NCI-H226 (cell line): ENCODE results near the gene PLCG1.
"Not testable (repeated sequence)": the region's sequence is repeated elsewhere in the genome, so short reads cannot be mapped to it uniquely, and the experiment has no call there.

Experiments used
- DNase-seq: peaks from one replicate; pipeline ENCODE4 v3.0.0-alpha.2; 2015

Gene PLCG1

DNA sequence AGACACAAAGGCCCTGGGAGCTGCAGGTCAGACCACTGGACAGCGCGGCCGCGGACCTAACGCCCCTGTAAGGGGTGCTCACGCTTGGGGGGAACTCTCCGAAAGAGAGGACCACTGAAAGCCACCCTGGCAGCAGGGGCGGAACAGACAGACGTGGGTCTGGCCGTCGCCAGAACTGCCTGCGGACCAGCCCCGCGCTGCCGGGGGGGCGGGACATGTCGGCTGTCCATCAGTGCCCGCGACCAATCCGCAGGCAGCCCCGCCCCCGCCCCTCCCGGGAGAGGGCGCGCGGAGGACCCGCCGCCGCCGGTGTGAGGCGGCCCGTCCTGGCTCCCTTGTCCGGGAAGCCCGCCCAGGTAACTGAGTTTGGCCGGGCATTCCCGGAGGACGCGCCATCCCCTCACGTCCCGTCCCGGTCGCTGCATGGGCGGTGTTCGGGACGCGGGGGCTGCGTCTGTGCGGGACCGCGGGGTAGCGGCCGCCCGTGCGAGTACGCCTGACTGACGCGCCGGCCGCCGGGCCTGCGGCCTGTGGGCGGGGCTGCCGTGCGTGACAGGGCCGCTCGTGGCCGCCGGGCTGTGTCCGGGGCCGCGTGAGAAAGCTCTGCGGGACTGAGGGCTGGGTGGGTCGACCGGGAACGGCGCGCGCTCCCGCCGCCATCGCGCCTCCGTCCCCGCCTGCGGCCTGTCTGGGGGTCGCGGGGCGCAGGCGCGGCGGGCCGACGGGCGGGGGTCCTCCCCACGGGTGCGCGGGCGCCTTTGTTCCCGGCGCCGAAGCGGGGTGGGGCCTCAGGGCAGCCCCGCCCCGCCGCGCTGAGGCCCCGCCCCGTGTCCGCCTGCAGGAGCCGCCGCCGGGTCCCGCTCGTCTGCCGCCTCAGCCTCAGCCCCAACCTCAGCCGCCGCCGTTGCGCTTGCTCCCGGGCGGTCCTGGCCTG lies at the start of gene PLCG1:
Gene PLCG1 (plus strand): TSS at position 864 of the 934 bp plus-strand sequence. CDS start 99 bp downstream, outside the sequence.
- DNase-seq = peak; percentile 65

DNA sequence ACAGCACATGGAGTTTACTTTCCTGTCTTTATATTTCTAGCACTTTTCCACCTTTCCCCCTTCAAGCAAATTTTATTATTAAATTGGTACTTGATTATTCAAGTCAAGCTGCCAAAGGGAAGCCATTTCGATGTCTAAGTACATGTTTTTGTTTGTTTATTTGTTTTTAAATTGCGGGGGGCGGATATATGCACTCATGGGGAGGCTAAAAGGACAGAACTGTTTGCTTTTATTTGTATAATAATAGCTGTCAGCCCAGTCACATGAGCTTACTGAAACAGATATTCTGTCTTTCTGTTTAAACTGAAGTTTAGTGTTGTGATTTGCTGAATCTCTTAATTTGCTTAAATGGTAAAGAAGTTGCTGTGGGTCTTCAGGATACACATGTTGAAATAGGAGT lies 49.6 kb upstream of the PLCG1 start:
- DNase-seq = no peak

DNA sequence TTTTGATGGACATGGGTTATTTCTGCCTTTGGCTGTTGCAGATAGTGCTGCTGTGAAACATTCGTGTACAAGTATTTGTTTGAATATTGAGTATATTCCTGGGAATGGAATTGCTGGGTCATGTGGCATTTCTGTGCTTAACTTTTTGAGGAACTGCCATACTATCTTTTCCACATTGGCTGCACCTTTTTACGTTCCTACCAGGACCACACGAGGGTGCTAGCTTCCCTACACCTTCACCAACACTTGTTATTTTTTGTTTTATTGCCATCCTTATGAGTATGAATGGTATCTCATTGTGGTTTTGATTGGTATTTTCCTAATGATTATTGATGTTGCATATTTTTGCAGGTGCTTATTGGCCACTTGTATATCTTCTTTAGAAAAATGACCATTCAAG lies 47.8 kb upstream of the PLCG1 start:
- DNase-seq = no peak

DNA sequence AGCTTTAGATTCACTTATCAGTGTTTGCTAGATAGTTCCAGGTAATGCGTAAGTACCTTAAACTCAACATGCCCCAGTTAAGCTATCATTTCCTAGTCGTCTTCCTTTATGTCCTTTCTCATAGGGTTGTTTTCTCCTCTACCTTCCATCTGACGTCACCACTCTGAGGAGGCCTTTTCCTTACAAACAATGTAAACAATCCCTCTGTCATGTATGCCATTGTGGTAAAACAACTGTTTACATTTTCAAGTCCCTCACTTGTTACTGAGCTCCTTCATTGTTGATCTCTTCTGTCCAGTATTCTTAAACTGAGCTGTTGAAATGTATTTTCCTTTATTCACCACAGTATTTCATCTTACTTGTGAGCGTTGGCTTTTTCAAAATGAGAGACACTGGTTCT lies 45.4 kb upstream of the PLCG1 start:
- DNase-seq = no peak

DNA sequence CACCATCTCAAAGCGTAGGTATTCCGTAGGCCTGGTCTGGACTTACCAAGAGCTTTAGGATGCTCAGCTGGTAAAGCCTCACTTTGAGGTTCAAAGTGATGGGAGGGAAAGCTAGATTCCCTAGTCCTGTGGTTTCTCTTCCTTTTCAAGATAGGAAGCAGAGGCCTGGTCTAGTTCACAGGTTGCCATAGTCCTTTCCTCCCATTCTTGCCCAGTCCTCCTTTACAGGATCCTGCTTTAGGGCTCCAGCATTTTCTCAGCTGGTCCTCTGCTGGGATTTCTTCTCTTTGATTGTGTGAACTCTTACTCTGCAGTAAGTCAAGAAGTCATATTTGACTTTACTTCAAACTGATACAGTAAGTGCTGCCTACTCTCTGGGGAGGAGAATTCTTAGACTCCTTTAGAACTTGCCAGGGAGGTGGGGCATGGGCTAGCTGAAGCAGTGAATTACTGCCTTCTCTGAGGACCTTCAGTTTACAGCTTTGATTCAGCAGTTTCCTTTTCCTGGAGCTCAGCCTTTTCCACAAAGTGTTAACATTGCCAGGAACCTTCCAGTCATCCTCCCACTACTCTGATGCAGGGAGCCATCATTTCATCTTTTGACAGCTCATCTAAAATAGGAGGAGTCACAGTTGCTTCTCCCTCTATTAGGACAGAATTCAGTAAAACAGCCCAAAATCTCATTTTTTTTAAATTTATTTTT lies 42.8 kb upstream of the PLCG1 start:
- peak; percentile 52 for DNase-seq

DNA sequence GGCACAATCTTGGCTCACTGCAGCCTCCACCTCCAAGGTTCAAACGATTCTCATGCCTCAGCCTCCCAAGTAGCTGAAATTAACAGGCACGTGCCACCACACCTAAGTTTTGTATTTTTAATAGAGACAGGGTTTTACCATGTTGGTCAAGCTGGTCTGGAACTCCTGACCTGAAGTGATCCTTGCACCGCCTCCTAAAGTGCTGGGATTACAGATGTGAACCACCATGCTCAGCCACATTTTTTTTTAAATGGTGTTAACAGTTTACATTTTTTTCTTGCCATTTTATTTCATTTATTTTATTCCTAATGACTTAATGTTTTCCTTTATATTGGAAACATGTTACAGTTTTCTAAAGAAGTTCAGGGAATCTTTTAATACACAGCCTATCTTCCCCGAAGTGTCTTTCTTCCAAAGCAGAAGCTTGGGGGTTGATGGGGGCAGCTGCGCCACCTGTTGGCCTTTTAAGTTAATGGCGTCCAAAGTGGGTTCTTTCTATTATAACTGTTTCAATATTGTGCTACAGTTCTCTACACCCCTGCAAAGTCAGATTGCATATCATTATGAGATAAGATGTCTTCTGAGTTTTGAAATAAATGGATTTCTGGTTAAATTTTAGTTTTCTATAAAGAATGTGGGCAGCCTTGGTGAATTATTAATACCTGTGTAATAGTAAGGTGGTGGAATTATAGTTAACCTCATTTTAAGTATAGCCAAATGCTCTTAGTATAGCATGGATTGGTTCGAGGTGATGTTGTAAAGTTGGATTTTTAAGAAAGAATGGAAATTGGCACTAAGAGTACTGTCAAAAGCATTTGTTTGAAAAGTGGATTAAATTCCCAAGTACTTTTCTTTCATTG lies 42.0 kb upstream of the PLCG1 start:
- DNase-seq = no peak

DNA sequence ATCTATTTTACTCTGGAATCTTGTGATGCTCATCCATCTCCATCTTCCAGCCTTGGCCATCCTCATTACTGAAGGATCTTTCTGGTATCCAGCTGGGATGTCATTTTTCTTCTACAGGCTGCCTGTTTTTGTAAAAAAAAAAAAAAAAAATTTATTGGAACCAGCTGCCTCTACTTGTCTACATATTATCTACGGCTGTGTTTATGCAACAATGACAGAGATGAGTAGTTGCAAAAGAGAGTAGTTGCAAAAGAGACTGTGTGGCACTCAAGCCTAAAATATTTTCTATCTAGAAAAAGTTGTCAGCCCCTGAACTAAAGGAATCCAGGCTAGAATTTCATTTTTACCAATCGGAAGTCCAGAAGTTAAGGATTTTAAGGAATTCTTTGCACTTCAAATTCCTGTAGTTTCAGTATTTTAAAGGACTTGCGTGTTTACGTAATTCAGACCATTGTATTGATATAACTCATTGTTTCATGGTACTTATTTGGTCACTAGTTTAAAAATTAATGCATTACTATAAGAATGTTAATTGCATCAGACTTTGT lies 38.6 kb upstream of the PLCG1 start:
- DNase-seq = no peak

DNA sequence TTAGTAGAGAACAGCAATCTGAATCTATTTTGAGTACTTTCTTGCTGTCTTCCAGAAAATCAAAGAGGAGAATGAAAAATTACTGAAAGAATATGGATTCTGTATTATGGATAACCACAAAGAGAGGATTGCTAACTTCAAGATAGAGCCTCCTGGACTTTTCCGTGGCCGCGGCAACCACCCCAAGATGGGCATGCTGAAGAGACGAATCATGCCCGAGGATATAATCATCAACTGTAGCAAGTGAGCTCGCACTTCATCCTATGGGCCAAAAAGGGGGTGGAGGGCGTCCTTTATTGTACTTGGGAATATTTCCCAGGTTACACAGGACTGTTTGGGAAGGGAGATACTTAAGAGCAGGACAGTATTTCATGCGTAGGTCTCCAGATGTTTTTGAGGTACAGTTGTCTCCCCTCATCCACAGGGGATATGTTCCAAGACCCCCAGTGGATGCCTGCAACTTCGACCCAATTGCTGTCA lies 37.3 kb upstream of the PLCG1 start:
- DNase-seq = no peak

DNA sequence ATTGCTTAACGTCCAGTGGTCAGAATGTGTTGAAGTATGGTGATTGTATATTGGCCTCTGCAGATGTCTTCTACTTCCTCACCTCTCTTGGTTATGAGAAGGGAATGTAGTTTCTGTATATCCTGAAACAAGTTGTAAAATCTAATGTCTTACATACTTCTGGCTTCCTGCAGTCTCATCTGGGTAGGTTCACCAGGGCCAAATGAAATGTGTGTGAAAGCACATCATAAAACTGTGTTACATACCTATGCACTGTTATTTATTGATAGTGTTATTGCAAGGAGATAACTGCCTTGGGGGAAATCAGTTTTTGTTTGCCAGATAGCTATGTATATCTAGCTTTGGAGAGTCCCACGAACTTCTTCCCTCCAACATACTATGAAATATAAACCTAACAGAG lies 35.7 kb upstream of the PLCG1 start:
- no peak for DNase-seq

DNA sequence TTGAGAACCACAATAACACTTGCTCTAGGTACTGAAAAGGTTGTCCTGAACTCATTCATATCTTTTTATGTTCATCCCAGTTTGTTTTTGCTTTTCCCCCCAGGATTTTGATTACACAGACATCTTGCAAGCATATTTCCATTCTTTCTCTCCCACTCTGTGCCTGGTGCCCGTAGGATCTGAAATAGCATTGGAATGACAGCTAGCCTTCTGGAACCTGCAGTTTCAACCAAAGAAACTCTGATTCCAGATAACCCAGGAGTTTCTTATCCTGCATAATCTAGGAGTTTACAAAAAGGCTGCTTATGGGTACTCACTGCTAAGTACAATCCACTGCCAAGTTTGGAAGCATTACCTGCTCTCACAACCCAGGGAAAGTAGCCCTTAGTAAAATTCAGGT lies 28.8 kb upstream of the PLCG1 start:
- DNase-seq = no peak

DNA sequence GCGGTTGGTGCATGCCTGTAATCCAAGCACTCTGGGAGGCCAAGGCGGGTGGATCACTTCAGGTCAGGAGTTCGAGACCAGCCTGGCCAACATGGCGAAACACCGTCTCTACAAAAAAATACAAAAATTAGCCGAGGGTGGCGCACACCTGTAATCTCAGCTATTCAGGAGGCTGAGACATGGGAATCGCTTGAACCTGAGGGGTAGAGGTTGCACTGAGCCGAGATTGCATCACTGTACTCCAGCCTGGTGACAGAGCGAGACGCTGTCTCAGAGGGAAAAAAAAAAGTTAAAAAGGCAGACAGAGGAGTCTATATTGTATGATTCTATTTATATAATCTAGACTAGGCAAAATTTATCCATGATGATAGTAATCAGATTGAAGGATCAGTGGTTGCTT lies 27.3 kb upstream of the PLCG1 start:
- no peak for DNase-seq

DNA sequence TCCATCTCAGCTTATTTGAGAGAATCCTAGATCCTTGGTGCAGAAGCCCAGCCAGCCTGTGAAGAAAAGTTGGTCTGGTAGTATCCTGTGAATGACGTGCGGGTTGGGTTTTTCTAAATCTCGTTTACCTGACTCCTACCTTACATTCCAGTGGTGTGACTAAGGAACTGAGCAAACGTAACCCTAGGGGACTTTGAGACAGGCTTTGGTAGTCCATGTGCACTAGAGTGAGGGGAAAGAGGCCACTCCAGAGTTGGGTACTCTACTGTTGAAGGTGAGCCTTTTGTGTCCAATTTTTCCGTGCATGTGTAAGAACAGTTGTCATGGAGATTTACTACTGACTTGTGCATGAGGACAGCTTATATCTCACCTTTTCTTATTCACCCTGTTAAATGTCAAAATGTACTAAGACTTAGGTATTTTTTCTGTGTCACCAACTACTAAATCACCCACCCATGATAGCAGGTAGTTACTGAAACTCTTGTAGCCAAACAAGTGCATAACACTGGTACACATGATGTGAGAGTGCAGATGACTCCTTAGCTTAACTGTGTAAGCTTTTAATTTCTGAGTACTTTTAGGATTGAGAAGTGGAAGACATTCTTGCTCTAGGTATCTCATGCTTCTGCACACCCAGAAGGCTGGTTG lies 26.3 kb upstream of the PLCG1 start:
- DNase-seq = no peak

DNA sequence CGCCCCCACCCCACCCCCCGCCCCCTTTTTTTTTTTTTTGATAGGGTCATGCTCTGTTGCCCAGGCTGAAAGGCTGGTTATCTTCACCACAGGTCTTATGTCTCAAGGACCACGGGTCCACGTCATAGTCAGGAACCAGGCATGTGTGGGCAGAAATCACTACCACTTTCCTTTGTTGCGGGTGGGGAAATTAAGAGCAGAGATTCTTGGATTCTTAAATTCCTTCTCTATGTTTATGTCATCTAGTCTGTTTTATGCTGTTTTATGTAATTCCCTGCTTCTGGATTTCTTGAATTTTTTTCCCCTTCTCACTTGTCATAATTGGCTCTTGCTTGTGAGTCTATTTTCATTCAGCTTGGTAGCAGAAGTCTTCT lies 25.8 kb upstream of the PLCG1 start:
- no peak for DNase-seq

DNA sequence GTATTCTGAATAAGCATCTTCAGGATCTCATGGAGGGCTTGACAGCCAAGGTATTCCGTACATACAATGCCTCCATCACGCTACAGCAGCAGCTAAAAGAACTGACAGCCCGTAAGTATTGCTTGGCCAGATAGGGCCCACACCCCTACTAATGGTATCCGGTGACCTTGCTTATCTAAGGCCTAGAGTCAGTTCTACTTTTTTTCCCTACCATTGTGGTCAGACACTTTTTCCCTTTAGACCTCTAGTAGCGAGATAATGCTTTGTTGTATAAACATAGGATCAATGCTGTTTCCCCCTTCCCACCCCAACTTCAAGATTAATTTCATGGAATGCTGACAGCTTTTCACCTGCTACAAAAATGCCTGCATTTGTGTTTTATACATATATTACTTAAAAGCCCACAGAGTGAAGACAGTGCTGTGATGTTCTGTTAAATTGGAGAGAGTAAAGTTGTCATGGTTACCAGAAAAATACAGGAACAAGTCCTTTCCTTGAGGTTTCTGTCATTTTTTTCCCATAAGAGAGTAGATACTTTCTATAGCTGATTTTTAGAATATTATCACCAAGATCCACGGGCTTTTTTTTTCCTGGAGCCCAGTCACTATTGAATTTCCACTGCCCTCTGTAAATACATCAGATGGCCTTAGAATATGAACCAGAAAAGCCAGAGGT lies 20.9 kb upstream of the PLCG1 start:
- DNase-seq = no peak

DNA sequence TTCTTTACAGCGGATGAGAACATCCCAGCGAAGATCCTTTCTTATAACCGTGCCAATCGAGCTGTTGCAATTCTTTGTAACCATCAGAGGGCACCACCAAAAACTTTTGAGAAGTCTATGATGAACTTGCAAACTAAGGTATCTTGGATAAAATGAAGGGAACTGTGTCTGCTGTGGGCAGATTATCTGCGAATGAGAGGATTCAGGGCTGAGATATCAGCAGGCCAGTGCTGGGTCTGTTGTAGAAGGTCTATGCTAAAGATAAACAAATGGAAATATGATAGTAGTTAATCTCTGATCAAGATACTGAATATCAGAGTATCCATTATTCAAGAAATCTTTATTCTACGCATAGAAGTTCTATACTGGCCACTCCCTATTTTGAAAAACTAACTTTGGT lies 19.2 kb upstream of the PLCG1 start:
- DNase-seq = not testable (repeated sequence)

DNA sequence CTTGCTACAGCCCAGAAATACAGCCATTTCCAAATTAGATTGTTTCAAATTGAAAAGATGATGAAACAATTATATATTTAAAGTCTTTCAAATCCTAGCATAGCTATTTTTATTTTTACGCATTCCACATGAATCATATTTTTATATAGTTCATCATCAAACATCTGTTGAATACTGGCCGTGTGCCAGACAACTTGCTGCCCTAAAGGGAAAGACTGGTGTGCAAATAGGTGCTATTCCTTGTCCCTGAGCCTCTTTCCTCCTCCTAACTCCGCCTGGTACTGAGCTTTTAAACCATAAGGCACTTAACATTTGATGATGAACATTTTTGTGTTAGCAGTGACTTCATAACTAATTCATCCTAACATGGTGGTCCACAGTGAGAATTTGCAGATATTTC lies 18.7 kb upstream of the PLCG1 start:
- DNase-seq = no peak

DNA sequence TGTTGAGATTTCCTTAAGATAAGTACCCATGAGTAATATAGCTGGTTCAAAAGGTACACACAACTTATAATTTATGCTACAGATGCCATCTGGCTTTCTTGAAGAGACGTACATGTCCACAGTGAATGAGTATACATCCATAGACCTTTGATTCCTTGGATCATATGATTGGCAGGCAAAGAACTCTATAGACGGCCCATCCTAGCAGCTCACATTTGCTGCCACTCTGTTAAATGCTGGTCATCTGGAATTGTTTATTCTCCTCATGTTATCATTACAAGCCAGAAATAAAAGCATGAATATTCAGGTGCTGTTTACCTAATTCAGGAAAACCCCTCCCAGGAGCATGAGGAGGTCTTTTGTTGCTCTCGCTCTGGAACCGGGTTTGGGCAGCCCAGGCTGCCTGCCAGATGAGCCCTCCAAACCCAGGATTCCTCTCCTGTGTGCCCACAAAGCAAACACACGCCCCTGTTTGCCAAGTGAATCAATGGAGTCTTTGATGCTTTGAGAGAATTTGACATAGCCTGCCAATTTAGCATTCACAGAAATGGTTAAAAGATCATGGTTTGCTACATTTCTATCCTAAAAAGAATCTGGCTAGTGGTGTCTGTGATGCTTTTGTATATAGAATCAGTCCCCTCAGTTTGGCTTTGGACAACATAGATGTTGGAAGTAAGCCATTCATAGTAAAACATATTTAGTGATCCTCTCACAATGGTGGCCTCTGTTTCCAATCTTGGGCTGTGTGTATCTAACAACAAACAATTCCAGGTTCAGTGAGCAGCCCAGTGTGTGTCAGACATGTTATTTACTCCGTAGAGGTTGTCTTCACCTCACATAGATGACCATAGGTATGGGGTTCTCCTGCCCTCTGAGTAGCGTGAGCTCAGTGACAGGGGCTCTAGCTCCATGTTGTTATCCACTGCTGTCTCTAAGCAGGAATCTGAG lies 17.5 kb upstream of the PLCG1 start:
- no peak for DNase-seq

DNA sequence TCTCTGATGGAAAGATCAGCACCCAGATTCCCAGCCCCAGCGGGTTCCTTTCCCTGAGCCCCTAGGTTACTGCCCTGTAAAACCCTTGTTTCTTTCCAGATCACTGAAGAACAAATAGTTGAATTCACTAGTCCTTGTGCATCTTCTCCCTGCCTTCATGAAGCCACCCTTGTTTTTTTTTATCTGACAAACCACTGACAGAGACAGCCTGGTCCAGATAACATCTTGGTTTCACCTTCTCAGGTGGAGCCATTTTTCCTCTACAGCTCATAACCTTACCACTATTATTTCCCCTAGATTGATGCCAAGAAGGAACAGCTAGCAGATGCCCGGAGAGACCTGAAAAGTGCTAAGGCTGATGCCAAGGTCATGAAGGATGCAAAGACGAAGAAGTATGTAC lies 15.9 kb upstream of the PLCG1 start:
- no peak for DNase-seq

DNA sequence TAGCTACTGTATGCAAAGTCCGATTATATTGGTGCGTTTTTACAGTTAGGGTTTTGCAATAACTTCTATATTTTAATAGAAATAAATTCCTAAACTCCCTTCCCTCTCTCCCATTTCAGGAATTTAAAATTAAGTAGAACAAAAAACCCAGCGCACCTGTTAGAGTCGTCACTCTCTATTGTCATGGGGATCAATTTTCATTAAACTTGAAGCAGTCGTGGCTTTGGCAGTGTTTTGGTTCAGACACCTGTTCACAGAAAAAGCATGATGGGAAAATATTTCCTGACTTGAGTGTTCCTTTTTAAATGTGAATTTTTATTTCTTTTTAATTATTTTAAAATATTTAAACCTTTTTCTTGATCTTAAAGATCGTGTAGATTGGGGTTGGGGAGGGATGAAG lies 13.7 kb upstream of the PLCG1 start:
- DNase-seq = no peak

DNA sequence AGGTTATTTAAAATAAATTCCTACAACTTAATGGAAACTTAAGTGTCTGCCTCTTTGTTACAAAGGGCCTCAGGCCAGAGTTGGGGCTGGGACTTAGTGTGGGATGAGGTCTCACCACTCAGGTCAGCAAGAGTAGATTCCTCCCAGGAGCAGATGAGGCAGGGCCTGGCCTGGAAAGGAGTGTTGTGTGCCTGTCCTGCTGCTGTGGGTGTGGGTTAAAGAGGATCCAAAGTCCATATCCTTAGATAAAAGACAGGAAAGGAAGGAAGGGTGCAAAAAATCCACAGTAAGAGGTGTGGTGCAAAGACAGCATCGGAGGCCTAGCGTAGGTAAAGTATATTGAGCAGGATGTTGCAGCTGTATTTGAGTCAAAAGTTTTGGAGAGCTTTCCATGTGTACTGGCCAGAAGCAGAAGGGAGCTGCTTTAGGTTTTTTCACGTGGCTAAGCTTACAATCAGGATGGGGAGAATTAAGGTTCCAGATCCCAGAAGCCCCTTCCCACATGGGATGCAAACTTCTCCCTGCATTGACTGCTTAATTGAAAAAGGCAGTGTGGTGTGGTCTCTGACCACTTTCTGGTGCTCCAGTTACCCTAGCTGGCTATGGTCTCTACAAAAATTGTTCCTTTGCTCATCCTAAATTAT lies 12.8 kb upstream of the PLCG1 start:
- no peak for DNase-seq
